Choroid plexus epithelial cell (primary cell): ENCODE results near the gene SPAG17.

Experiments used
- DNase-seq: peaks from one replicate; pipeline ENCODE4 v3.0.0-alpha.2; 2010; ENCODE audit warnings: low read depth
- H3K4me3 ChIP-seq: 2 replicates; pipeline ENCODE4 v1.5.1; 2011; ENCODE audit warnings: low read depth, mild to moderate bottlenecking, control low read depth, low read length, moderate library complexity
- TF ChIP-seq, protein P1 (sequence below): conservative IDR thresholded peaks from 2 replicates; pipeline ENCODE4 v1.5.1; 2011; ENCODE audit warnings: low read depth, mild to moderate bottlenecking, control low read depth, inconsistent platforms, low read length, moderate library complexity

SPAG17 gene

DNA sequence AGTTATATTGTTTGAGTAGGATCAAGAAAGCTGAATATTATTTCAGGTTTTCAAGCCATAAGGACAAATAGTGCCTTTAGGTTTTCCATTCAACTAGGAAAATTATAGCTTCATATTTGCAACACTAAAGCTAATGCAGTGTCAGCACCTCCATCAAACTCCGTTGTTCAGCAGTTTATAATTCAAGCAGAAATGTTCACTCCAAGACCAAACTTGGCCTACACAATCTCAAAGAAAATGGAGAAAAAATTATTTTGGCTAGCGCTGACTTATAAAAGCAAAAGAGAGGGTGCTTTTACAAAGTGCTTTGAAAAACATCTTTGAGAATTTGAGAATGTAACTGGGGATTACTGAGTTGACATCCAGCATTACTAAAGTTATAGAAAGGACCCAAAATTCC is 1.4 kb downstream of the SPAG17 start:
- no peak for DNase-seq
- TF ChIP-seq, protein P1, sequence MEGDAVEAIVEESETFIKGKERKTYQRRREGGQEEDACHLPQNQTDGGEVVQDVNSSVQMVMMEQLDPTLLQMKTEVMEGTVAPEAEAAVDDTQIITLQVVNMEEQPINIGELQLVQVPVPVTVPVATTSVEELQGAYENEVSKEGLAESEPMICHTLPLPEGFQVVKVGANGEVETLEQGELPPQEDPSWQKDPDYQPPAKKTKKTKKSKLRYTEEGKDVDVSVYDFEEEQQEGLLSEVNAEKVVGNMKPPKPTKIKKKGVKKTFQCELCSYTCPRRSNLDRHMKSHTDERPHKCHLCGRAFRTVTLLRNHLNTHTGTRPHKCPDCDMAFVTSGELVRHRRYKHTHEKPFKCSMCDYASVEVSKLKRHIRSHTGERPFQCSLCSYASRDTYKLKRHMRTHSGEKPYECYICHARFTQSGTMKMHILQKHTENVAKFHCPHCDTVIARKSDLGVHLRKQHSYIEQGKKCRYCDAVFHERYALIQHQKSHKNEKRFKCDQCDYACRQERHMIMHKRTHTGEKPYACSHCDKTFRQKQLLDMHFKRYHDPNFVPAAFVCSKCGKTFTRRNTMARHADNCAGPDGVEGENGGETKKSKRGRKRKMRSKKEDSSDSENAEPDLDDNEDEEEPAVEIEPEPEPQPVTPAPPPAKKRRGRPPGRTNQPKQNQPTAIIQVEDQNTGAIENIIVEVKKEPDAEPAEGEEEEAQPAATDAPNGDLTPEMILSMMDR = no peak
- H3K4me3 ChIP-seq = no peak overlapping the region

DNA sequence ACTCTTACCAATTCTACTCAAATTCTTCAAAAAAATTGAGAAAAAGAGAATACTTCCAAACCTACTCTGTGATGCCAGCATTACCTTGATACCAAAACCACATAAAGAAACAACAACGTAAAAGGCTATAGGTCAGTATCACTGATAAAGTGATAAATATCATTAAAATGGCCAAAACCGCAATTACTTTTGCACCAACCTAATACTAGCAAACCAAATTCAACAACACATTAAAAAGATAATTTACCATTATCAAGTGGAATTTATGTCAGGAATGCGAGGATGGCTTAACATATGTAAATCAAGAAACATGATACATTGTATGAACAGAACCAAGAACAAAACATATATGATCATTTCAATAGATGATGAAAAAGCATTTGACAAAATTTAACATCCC is 7.0 kb downstream of the SPAG17 start:
- TF ChIP-seq, protein P1 = no peak
- DNase-seq = no peak
- no peak overlapping the region for H3K4me3 ChIP-seq

DNA sequence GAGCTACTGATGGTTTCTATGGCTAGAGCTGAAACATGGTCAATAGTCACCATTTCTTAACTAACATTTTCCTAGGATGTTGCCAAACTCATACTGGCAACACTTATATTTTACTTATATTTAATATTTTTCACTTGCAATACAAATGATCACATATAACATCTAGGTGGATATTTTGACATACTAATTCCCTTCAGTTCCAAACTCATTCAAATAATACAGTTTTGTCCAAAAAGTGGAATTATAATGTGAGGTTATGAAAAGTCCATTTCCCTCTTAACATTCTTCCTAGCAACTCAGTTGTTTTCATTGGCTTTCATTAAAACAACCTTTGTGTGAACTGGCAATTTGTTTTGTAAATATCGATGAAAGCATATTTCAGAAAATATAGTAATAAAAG is 16.0 kb downstream of the SPAG17 start:
- no peak overlapping the region for H3K4me3 ChIP-seq
- no peak for DNase-seq
- TF ChIP-seq, protein P1 = no peak

DNA sequence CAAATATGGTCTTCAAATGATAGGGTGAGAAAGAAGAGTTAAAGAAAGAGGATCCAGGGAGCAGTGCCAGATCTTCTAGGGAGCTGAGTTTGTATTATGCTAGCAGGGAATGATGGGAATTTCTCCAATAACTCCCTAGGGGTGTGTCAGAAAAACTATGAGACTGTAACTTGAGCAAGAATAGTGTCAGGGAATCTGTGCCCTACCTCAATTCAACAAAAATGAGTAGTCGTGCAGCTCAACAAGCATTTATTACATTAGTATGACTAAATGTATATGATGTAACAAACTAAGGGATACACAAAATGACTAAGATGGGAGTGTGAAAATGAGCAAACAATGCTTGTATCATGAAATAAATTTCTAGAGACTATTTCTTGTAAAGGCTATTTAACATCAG is 24.2 kb downstream of the SPAG17 start:
- DNase-seq = no peak
- TF ChIP-seq, protein P1 = no peak
- no peak overlapping the region for H3K4me3 ChIP-seq

DNA sequence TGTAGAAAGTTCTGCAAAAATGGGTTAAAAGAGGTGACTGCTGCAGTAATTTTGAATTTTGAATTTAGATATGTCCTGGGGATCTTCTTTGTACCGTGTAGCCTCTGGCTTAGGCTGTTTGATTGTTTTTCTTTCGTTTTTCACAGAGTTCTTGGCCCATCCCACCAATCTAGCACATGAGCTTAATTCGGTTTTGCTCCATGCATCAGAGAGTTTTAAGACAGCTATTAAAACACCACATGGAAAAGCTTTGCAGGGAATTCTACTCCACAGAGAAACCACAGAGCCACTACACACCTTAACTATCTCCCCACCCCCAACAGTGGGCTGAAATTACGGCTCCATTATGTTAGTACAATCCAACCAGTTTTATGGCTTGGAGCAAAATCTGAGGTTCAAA is 25.5 kb downstream of the SPAG17 start:
- DNase-seq = peak; percentile 6
- TF ChIP-seq, protein P1 = no peak
- no peak overlapping the region for H3K4me3 ChIP-seq

DNA sequence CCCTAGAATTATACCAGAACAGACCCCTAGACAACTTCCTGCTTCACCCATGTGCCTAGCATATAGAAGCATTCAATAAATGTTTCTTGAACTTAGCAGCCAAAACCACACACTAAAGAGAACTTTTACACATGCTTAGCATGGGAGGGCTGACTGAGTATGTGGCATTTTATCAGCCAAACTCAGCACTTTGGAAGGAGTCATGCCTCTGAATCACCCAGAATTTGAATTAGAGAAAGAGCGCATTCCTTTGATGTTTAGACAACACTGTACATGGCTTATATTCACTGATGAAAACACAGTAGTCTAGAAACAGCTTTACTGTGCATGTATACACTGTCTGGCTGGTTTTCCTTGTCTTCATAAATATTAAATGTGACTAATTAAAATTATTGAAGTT is 26.1 kb downstream of the SPAG17 start:
- H3K4me3 ChIP-seq = no peak overlapping the region
- TF ChIP-seq, protein P1 = no peak
- peak; percentile 83 for DNase-seq

DNA sequence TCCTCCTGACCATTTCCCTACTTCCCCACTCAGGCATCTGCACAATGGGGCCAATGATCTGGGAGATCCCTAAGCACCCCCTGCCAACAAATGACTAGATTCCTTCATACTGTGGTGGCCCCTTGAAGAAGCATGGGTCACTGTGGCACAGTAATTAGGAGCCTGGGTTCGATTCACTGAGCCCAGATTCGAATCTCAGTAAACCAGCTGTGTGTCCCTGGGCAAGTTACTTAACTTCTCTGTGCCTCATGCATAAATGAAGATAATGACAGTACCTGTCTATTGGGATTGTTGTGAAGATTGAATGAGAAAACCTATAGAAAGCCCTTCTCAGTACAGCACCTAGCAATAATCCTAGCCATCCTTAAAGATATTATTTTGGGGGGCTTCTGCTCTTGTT is 27.5 kb downstream of the SPAG17 start:
- DNase-seq = no peak
- no peak overlapping the region for H3K4me3 ChIP-seq
- TF ChIP-seq, protein P1 = no peak
